Measurements from ENCODE around the gene CROCC2.

- TF ChIP-seq CTCF (IDR thresholded peaks at IDR 0.05), result no peak
- no peak for TF ChIP-seq POLR2AphosphoS5 (IDR thresholded peaks at IDR 0.05)
- TF ChIP-seq EP300 (IDR thresholded peaks at IDR 0.05), result no peak
Observed at GRCh38 chr2:240865391-240865790, 40.7 kb upstream of the CROCC2 start.

Data from sigmoid colon (tissue), 4 donors.